Activated effector memory CD4-positive, alpha-beta T cell treated with Interleukin-2 at 50 U/mL for 16 hours (primary cell): ENCODE results near the gene C16orf92.
A peak's percentile ranks its signal among the peaks of the same experiment; 100 is the strongest.

Source experiments
- DNase-seq: peaks from one replicate; pipeline ENCODE4 v3.0.0-alpha.2; 2020

The C16orf92 gene

DNA sequence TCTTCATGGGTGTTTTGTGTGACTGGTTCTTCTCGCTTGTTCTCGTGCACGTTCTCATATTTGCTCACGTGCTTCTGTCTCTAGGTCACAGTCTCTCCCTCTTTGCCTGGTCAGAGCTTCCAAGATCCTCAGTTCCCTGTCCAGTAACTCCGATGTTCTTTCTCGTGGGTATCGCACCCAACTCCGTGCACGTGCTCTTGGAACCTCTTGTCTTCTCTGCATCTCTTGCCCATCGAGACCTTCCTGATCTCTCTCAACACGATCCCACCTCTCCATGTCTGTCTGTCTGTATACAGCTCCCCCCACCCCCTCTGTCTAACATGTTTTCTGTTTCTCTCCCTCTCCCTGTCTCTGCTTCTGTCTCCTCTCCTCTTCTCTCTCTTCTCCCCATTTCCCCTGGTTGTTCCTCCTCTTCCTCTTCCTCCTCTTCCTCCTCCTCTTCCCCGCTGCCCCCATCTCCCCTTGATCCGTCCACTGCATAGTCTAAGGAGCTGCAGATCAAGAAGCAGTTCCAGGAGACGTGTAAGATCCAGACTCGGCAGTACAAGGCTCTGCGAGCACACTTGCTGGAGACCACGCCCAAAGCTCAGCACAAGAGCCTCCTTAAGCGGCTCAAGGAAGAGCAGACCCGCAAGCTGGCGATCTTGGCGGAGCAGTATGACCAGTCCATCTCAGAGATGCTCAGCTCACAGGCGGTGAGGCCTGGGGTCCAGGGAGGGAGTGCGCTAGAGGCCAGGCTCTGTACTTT lies 33.7 kb upstream of the C16orf92 start:
- DNase-seq, result no peak

DNA sequence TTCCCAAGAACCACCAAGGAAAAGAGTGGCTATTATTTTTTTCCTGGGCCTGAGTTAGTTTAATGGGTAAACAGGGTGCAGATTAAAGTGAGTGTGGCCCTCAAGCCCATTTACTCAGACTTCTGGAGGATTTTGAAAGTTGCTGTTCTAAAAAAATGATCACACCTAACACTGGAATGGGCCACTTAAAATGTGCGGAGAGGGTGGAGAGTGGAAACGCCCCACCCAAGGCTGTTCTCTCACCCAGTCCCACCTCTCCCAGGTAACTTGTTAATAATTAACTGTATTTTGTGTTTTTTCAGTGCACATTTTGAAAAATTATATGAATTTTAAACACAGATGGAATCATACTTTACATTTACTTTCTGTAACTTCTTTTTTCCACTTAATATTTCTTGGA lies 33.0 kb upstream of the C16orf92 start:
- no peak for DNase-seq

DNA sequence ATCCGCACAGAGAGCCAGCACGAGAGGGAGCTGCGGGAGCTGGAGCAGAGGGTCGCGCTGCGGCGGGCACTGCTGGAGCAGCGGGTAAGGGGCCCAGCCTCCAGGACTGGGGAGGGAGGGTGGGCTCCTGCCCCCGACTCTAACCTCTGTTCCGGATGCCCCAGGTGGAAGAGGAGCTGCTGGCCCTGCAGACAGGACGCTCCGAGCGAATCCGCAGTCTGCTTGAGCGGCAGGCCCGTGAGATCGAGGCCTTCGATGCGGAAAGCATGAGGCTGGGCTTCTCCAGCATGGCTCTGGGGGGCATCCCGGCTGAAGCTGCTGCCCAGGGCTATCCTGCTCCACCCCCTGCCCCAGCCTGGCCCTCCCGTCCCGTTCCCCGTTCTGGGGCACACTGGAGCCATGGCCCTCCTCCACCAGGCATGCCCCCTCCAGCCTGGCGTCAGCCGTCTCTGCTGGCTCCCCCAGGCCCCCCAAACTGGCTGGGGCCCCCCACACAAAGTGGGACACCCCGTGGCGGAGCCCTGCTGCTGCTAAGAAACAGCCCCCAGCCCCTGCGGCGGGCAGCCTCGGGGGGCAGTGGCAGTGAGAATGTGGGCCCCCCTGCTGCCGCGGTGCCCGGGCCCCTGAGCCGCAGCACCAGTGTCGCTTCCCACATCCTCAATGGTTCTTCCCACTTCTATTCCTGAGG lies 32.0 kb upstream of the C16orf92 start:
- no peak for DNase-seq

DNA sequence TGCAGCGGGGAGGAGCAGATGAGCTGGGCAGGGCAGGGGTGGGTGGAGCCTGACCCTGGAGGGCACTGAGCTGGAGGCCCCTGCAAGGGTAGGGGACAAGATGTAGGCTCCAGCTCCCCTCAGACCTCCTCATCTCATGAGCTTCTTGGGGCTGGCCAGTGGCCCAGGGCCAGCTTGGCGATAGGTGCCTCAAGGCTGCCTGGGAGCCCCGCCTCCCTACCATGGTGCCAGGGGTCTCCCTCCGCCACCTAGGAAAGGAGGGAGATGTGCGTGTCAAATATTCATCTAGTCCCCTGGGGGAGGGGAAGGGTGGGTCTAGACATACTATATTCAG lies 31.5 kb upstream of the C16orf92 start:
- no peak for DNase-seq

DNA sequence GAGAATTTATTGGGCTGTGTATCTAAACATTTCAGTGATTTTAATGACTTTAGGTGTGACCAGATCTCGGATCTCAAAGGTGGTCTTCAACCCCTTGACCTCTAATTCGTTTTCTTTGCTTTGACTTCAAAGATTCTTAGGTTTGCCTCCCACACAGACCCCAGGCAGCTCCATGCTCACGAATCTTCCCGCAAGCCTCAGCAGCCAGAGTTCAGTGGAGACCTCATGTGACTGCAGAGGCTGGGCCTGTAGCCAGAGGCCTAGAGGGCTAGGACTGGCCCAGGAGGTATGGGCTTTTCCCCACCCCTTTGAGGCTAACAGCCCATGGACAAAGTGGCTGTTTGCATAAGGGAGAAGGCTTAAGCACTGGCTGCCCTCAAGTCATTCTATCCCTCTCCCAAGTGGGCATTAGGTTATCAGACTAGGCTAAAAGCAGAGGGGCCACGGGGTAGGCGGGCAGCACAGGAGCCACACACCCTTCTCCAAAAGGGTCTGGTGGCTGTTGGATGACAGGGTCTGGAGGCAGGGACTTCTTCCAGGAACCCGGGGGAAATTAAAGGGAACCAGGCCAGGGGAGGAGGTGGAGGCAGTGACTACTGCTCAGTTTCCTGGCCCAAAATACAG lies 30.5 kb upstream of the C16orf92 start:
- no peak for DNase-seq

DNA sequence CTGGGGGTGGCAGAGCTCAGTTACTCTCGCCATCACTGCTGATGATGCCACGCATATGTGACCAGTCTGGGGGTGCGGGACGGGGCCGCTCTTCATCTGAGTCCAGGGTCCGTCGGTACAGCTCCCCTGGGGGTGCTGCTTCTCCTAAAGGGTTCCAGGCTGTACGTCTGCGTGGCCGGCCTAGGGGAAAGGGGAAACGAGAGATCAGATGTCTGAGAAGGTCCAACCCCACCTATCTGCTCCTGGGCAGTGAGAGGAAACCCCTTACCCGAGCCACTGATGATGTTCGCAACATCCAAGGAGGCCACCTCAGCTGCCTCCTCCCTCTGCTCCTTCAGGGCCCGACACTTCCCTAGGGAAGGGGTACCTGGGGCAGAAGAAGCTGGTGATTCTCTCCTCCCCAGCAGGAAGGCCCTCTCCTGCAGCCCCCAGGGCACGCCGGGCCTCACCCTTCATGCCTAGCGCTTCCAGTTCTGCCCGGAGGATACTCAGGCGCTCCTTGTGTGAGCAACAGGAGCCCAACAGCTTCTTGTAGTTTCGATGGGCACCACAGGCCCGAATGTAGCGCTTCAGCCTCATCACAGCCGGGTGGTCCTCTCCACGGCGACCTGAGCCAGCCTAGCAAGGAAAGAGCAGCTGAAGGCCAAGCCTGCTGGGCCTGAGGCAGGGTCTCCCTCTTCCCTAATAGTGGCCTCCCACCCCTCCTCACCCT lies 29.7 kb upstream of the C16orf92 start:
- DNase-seq, result no peak

DNA sequence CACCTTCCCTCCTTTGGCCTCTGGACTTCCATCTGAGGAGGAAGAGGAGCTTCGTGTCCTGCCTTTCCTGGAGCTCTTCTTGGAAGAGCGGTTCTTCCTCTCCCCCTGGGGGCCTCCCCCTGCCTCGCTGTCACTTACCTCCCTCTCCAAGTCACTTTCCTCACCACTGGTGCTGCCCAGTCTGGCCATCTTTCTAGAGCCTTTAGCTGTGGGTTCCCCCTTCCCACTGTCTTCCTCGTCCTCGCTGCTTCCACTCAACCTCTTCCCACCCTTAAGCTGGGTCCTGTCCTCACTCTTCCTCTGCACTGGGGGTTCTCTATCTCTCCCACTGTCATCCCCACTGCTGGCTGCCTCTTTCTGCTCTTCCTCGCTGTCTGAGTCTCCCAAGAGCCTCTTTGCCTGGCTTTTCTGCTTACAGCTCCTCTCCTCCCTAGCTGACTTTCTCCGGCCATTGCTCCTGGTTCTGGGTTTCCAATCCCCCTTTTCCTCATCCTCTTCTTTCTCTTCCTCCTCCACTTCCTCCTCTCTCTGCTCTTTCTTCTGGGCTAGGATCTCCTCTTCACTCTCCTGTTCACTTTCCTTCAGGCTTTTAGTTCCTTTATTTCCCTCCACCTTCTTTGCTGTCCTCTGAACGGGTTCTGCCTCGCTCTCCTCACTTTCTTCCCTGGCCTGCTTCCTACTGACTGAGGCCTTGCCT lies 28.9 kb upstream of the C16orf92 start:
- DNase-seq, result no peak

DNA sequence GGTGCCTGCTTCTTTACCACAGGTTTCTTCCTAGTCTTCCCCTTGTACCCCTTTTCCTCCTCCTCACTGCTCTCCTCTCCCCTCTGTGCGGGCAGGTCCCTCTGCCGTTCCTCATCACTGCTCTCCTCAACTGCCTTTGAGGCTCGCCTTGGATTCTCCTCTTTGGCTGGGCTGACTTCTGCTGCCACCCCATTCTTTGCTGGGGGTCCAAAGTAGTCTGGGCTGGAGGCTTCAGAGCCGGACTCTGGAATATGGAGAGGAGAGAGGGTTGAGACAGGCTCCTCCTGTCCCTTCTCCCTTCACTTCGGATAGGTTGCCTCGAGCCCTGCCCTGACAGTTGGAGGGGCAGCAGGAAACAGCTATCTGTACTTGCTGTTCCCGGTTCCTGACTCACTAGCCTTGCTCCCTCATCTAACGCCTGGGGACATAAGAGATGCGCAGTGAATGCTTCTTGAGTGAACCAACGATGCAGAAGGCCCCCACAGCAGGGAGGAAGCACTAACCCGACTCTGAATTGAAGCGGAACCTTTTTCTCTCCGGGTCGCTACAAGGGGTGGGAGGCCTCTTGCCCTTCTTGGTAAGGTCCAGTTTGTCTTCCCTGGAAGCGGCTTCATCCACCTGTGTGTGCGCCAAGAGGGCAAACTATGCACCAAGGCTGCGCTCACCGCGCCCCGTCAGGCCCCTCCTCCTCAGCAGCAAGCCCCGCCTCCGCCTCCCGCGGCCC lies 28.2 kb upstream of the C16orf92 start:
- DNase-seq, result peak; percentile 66

DNA sequence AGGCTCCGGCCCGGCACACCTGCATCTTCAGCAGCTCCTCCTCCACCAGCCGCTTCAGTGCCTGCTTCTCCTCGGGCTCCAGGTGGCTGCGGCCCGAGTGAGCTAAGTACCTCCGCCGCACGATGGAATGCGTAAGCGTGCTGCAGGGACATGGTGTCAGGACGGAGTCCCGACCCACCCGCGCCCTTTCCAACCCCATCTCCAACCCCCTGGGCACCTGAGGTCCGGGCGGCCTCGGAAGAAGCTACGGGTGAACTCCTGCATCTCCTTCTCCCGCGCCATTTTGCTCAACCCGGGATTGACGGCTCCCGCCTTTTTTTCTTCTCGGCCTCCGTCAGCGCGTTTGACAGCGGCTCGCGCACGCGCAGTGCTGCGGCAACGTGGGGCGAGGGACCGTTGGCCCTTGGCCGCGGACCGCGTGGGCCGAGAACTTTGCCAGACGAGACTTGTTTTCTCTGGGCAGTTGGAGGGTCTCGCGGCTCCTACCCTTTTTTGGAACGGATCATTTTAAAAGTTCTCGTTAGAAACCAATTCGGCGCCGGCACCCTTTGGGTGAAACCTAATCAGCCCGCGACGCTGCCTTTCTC lies 27.6 kb upstream of the C16orf92 start, which contains the start of gene HIRIP3:
HIRIP3 (minus strand) TSS at position 294 of the 587 bp plus-strand sequence; CDS start at position 282, 12 bp downstream.
- DNase-seq, result peak; percentile 78

DNA sequence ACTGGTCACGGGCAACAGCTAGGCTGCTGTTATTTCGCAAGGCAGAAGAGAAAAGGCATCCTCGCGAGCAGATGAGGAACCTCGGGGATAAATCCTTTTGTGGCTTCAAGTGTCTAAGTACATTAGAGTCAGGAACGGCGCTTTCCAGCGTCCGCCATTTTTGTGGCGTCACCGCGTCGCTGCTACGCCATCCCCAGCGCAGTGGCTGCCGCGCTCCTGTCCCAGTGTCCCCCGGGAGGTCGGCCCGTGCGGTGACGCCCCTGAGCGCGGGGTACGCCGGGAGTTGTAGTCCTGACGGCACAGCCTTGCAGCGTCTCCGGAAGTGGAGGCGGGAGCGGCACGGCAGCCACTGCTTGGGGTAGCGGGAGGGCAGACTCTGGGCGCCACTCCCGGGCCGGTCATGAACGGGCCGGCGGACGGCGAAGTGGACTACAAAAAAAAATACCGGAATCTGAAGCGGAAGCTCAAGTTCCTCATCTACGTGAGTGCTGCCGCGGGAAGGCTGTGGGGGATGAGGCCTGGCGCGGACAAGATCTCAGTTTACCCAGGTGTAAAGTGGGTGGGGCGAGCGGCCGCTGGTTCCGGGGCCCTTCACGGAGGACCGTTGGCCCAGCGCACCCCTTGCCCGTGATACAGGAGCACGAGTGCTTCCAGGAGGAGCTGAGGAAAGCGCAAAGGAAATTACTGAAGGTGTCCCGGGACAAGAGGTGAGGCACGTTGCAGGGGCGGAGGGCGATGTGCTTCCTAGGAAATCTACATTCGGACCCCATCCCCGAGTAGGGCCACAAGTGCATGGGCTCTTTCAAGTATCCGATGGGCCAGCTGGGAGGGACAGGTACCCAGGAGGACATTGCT lies 26.9 kb upstream of the C16orf92 start, which contains the start of gene INO80E:
INO80E (plus strand) TSS at position 331 of the 855 bp plus-strand sequence; CDS start at position 401, 70 bp downstream.
- peak; percentile 99 for DNase-seq

DNA sequence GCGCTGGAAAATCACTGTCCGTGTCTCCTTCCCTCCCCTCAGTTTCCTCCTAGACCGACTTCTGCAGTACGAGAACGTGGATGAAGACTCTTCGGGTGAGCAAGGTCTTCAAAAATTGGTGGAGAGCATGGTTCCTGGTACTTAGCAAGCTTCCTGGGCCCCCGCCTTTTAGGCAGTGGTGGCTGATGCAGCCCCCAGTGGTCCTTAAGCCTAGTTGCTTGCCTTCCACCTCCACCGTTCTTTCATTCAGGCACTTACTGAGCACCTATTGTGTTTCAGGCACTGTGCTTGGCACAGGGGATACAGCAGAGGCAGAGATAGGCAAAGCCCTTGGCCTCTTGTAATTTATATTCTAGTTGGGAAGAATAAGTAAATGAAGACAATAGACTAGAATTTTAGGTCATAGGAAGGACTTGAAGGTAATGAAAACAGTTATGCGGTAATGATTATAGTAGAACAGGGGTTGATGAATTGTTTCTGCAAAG lies 26.2 kb upstream of the C16orf92 start:
- DNase-seq, result no peak

DNA sequence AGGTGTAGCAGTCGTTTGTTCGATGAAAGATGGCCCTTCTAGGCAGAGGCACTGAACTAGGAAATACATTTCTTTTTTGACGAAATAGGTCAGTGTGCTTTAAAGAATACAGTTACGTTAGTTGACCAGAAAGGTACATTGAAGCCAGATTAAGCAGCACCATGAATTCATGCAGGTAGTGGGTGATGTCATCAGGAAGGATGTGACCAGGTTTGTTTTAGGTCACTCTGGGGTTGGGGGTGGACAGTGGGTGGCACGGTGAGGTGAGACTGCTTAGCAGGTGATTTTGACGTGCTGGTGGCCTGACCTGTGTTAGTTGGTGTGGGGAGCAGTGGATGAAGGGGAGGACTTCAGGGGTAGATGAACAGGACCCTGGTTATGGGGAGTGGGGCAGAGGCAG lies 23.4 kb upstream of the C16orf92 start:
- no peak for DNase-seq

DNA sequence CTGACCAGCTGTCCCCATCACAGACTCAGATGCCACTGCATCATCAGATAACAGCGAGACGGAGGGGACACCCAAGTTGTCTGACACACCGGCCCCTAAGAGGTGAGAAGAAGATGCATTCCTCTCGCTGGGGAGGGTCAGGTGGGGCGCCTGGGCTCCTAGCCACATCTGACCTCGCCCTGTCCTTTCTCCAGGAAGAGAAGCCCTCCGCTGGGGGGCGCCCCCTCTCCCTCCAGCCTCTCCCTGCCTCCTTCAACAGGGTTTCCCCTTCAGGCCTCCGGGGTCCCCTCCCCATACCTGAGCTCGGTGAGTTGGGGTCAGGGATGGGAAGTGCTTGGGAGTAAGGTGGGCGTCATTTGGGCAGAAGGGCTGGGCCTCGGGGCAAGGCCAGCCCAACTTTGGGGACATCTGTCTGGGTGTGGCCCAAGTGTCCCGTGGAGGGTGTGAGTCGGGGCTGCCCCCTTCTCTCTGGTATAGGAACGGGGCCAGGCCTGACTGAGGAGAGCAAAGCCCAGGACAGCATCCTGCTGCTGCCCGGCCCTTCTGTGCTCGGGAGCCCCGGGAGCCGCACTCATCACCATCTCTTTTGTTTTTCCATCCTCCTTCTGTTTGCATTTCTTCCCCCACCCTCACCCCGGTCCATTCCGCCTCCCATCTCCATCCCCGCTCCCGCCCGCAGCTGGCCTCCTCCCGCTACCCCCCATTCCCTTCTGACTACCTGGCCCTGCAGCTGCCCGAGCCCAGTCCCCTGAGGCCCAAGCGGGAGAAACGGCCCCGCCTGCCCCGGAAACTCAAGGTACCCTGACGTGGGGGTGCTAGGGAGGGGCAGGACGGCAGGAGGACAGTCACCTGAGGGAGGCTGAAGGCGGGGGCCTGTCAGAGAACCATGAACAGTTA lies 22.0 kb upstream of the C16orf92 start:
- DNase-seq, result no peak

DNA sequence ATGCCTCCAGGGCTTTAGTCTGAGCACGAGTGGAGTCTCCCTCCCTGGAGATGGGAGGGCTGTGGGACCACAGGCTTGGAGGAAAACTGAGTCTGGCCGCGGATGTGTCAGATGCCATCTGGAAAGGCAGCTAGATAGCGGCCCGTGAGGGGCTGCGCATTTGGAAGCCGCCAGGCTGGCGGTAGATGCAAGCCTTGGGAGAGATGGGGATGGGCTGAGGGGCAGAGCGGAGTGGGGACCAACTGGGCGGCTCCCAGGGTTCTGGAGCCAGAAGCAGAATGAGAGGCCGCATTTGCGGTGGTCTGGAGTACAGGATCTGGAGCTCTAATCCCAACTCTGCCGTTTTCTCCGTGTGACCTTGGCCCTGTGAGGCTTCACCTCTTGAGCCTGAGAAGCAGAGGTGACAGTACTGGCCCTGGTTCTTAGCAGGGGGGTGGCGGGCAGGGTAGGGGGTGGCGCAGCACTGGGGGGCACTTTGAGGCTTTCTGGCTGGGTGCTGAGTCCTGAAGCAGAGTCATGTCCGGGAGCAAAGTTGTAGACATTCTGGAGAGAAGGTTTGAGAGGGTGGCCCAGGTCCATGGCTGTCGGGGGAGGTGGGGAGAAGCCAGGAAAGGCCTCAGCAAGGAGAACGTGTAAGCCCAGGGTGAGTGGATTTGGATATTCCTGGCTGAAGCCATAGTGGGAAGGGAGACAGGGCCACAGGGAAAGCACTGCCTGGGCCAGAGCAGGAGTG lies 20.2 kb upstream of the C16orf92 start:
- no peak for DNase-seq

DNA sequence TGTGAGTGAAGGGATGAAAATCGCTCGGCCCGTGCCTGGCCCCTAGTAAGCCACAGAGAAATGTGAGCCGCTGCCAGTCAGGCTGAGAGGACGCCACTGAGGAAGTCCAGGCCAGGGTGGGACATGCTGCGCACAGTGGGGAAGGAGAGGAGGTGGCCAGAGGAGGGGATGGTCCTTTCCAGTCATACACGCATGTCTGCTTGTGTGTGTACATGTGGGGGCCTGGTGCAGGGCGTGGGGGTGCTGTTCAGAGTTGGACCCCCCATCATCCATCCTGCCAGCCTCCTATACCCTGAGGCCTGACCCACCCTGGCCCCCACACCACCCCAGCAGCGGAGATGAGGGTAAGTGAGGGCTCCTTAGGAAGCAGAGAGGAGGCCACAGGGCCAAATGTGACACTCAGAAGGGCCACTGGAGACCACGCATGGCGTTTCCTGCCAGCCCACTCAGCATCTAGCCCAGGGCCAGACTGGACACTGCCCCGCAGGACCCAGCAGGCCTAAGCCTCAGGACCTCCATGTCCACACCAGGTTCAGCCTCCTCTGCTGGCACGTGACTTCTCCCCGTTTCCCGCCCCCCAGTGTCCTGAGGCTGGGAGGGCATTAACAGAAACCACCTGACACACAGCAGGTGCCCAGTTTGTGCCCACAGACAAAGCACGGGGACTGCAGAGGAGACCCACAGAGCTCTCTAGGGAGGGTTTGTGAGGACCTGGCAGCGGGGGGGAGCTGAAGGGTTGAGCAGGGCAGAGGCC lies 19.2 kb upstream of the C16orf92 start:
- DNase-seq, result no peak

DNA sequence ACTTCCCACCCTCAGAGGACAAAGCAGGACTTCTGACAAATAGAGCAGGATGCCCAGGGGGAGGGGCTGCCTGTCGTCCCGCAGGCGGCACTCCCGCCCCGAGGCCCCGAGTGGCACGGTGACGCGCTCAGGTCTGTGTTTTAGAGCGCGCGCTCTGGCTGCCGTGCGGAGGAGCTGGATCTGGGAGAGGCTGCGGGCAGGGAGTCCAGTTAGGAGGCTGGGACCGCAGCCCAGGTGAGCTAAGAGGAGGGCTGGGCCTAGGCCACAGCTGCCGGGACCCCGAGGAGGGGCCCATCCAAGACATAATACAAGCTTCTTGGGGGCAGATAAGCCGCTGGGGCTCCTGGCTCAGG lies 18.6 kb upstream of the C16orf92 start:
- no peak for DNase-seq

DNA sequence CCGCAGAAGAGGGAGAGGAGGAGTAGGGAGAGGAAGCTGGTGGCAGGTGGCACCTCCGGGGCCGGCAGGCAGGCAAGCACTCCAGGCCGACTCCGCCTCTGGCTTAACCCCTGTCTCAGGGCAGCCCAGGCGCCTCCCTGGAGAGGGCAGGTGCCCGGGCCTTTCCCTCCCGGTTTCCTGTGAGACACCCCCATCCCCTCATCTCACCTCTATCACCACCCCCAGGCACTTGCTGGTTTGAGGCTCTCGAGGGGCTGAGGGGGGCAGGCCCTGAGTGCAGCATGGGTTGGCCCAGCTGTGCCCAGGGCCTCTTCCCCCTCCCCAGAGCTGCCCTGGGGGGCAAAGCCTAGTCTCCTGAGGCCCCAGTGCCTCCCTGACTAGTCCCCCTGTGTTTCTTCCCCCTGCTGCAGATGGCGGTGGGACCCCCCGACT lies 18.2 kb upstream of the C16orf92 start:
- no peak for DNase-seq
